GM21825 (cell line): ENCODE data around the gene TENT5C.

ENCODE experiments used
- ATAC-seq: cut with Tn5 transposase; IDR thresholded peaks from one replicate; pipeline ENCODE4 v1.9.1; 2021; ENCODE audit warnings: mild to moderate bottlenecking, moderate library complexity; ENCODE audit not compliant: unreplicated experiment

TENT5C gene

GRCh38 chr1:117590273-117590925 lies 15.4 kb upstream of the TENT5C start:
- no peak for ATAC-seq

- ATAC-seq, result no peak
Measured at GRCh38 chr1:117591252-117591651, 14.6 kb upstream of the TENT5C start.

- ATAC-seq, result no peak
Measured at GRCh38 chr1:117592155-117592554, 13.7 kb upstream of the TENT5C start.

DNA sequence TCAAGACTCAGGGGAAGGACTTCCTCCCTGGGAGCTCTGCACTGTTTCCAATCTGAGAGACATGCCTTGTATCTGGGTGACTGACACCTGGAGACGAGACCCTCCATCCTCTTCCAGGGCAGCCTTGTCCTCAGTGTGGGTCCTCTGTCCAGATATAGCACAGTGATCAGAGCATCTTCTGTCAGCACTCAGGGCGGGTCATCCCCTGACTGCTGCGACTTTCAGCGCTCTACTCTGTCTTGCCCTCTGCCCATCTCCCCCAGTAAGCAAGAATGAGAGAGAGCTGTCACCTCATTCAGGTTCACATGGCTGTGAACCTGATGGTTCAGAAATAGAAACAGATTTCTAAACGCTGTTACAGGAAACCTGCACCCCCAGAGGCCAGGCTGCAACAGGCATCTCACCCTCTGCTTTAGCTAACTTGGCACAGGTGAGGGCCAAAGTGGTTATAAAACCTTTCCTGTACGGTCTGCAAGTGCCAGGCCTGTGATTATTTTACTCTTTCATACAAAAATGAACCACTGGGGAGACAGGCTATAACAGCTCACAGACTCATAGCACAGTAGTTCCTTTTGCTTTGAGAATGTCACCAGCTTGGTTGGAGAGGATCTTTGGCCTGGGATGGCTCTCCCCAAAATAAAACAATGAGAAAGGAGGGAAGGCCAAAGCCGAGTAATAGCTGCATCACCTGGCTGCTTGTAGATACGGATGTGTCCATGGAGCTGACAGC lies 11.4 kb upstream of the TENT5C start:
- ATAC-seq, result no peak

GRCh38 chr1:117596023-117596720 lies 9.7 kb upstream of the TENT5C start:
- ATAC-seq, result no peak

- ATAC-seq, result no peak
Measured at GRCh38 chr1:117598489-117598888, 7.4 kb upstream of the TENT5C start.

DNA sequence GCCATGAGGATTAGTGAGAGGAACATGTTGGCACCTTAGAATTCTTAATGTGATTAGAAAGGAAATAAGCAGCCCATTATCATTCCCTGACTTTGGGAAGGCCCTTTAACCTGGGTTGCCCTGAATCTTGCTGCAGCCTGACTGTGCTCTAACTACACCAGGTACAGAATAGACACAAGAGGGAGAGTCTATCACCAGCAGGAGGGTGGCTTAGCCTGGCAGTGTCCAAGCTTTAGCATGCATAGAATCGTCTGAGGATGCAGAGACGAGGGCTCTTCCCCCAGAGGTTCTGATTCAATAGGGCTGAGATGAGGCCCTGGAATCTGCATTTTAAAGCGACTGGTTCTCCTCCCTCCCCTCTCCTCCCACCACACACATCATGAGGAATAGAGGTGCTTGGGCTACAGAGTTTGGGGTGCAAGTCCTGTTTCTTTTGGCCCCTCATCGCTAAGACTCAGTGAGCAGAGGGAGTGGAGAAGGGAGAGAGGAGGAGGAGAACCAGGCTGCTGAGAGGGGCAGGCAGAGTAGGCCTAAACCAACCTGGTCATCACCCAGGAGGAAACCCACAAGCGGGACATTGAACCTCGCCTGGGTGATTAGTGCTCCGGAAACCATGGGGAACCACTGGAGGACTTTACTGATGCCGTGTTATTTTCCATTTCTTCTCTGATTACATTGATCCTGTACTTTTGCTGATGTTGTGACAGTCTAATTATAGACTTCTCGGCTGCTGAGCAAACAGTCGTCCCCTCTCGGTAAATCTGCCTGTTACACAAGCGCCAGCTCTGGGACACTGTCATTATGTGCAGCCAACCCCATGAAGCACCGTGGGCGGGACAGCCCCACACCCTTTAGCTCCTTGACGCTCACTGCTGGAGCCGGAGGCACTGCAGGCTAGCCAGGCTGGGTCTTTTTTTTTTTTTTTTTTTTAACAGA lies 6.3 kb upstream of the TENT5C start:
- no peak for ATAC-seq

DNA sequence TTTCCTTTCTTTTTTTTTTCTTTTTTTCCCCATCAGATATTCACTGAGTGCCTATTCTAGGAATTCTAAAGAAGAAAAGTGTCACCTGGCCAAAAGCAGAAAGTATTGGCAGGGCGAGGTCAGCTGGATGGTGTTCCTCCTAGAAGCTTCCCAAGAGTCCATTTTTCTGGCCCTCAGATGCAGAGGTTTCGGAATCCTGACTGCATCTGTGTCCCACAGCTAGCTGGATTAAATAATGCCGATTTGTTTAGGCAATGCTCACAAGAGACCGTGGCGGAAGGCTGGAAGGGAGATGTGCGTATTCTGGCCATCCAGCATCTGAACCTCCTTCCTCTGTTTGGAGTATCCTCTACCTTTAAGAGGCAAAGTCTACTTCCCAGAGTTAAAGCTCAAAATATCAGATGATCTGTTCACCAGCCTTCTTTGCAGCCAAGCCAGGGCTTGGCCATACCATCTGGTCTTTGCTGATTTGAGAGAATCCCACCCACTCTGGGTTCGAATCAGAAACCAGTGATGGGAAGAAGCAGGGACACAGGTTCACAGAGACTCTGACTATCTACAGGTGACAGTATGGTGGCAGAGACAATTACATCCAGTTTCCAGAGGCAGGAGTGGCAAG lies 5.4 kb upstream of the TENT5C start:
- no peak for ATAC-seq

DNA sequence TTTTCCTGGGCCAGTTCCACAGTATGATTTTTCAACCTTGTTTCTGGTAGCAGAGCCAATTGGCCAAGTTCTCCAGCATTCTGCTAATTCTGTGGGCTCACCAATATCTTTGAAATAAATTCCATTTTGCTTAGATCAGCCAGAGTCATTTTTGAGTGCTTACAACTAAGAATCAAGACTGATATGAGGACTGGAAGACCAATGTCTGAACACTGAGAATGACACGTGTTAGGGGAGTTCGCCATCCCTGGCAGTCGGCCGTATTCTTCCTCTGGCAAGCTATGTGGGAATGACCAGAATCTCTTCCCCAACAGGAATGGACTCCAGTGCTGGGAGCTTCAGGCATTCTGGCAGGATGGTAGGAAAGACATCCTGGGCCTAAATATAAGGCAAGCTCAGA lies 4.9 kb upstream of the TENT5C start:
- ATAC-seq, result no peak

GRCh38 chr1:117602862-117603261 lies 3.0 kb upstream of the TENT5C start:
- no peak for ATAC-seq

DNA sequence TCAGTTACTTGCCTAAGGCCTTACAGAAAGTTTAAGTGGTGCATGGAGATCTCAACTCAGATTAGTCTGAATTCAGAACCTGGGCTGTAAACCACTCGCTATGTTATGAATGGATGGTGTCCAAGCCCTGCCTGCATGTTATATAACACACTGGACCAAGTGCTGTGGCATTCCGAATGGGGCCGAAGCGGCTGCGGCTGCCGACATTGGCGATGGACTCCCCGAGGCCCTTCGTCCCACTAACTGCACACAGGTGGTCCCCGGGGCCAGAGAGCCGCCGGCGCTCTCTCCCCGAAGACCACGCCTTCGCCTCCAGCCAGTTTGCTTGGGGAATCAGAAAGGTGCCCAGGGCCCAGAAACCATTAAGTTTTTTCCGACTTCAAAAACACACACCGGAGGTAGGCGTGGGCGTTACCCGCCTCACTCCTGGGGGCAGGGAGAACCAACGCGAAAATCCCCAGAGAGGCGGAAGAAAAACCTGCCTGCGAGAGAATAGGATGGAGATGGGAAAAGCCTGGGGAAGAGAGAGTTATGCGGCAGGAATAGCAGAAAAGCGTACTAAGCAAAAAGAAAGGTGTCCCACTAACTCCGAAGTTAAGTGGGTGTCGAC lies 579 bp upstream of the TENT5C start:
- ATAC-seq, result peak; percentile 16

- ATAC-seq, result no peak
Measured at GRCh38 chr1:117606649-117607430, 992 bp downstream of the TENT5C start.

- no peak for ATAC-seq
Measured at GRCh38 chr1:117607471-117607870, 1.6 kb downstream of the TENT5C start.

- ATAC-seq, result no peak
Measured at GRCh38 chr1:117608115-117608615, 2.3 kb downstream of the TENT5C start.

- no peak for ATAC-seq
Measured at GRCh38 chr1:117608758-117609157, 2.9 kb downstream of the TENT5C start.

DNA sequence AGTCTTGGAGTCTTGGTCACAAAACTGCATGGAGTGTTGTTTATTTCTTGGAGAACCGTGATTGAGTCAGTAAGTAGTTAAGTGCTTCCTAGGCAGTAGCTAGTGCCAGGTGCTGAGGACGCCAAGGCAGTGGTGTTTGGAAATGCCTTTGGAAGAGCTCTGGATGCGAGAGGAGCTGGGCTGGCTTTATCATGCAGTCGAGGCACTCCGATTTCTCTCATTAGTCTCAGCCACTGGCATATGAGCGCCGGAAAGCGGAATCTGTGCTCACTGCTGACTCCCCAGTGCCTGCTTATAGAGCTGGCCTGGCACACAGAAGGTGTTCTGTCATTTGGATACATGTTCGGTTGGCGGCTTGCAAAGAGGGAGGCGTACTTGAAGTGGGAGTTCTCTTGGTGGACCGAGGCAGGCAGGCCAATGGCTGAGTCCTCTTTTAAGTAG lies 3.6 kb downstream of the TENT5C start:
- ATAC-seq, result no peak

GRCh38 chr1:117610036-117610435 lies 4.2 kb downstream of the TENT5C start:
- ATAC-seq, result no peak

DNA sequence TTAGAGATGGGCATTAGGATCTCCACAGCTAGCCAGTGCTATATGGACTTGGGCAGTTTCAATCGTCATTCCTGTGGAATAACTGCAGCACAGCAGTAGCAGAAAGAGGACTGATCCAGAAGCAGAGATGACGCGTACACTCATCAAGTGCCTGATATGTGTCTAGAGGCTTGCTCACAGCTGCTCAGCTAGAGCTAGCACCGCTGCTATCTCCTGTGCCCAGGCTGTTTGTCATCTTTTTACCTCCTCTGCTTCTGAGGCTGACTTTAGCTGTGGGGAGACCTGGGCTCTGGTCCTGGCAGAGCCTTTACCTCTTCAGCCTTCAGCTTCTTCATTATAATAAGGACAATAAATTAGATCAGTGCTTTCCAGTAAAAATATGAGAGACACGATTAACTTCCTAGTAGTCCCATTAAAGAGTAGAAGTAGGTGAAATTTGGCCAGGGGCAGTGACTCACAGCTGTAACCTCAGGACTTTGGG lies 5.3 kb downstream of the TENT5C start:
- no peak for ATAC-seq
